ENCODE measurements around the gene FCHSD2. TPM values are rescaled to one million over a fixed set of nuclear protein-coding genes. Genes with fewer than 3 reads are reported as not detected.
A peak's percentile ranks its signal among the peaks of the same experiment; 100 is the strongest.
"Not testable (repeated sequence)": the region's sequence is repeated elsewhere in the genome, so short reads cannot be mapped to it uniquely, and the experiment has no call there.

The FCHSD2 gene
- total and polyA plus RNA-seq, 2 donors (not counting 1 experiment from before 2014, with no cell fraction given): 113 to 189 TPM

- Histone ChIP-seq H4K20me1 (ENCODE audit: control insufficient read depth, insufficient read depth, low read length, poor library complexity, severe bottlenecking) (peaks cover 26% of the 10 kb centered on the region), H3K9me3 (ENCODE audit: control extremely low read depth in 1 of 3, control insufficient read depth in 2 of 3, insufficient read depth in 1 of 3, low read length in 2 of 3) (no peaks in the 10 kb centered on the region), H3K4me3 (ENCODE audit: control extremely low read depth in 1 of 5, extremely low read depth in 1 of 5, insufficient read depth in 1 of 5, low read depth in 2 of 5, low read length in 4 of 5) (peak overlapping the region in 3 of 5 experiments; percentile 20 to 41 (median 27)), H3K9ac (ENCODE audit: low read length) (peak overlapping the region; percentile 30), H3K4me2 (replicated peaks; ENCODE audit: low read depth, low read length, poor library complexity, severe bottlenecking) (peak overlapping the region; percentile 88), H2AFZ (ENCODE audit: insufficient read depth, low read depth, low read length, poor library complexity, severe bottlenecking) (no peak overlapping the region), H3K36me3 (replicated peaks in 1 of 2; ENCODE audit: control extremely low read depth in 1 of 2, control insufficient read depth in 1 of 2, extremely low read depth in 1 of 2, insufficient read depth in 2 of 2, low read length in 1 of 2) (peaks cover 0 to 68% of the 10 kb centered on the region in 2 experiments), H3K79me2 (ENCODE audit: control insufficient read depth, insufficient read depth, low read length) (peaks cover 92% of the 10 kb centered on the region), H3K27me3 (replicated peaks in 1 of 4; ENCODE audit: control extremely low read depth in 1 of 4, control insufficient read depth in 3 of 4, insufficient read depth in 4 of 4, low read length in 3 of 4) (no peaks in the 10 kb centered on the region), H3K4me1 (ENCODE audit: control insufficient read depth in 2 of 2, insufficient read depth in 2 of 2, low read length in 2 of 2) (peaks cover 37 to 43% of the 10 kb centered on the region in 2 donors), H3K27ac (ENCODE audit: low read length in 2 of 2) (peak overlapping the region in 1 of 2 donors; percentile 93)
- H3K27me3 Mint-ChIP-seq: no peaks in the 10 kb centered on the region
- H3K27ac Mint-ChIP-seq: peak overlapping the region; percentile 62
- intact Hi-C loops (cut with micrococcal nuclease): no loop called here
- CTCF ChIA-PET: interaction anchor here (0.7 to 11.4 kb wide), 13 partner anchors 9 to 213 kb away, joined by 3 to 248 read pairs (median 4); no protein-coding TSS in a partner anchor
- no peaks in the 10 kb centered on the region for H3K9me3 Mint-ChIP-seq (ENCODE audit: insufficient read depth)
- WGBS (ENCODE audit: insufficient coverage): 0% methylated on average over 2 of the region's 5 CpGs
- H3K4me1 Mint-ChIP-seq: peaks cover 68% of the 10 kb centered on the region
- TF ChIP-seq EZH2 (IDR thresholded peaks at IDR 0.05; ENCODE audit: borderline replicate concordance, insufficient read depth, low read depth, low read length, poor library complexity, severe bottlenecking) (no peak), CTCF (IDR thresholded peaks at IDR 0.05) (peak; percentile 31)
- POLR2A ChIA-PET: interaction anchor here (0.7 to 1.4 kb wide), 7 partner anchors 7 to 42 kb away, joined by 3 to 4 read pairs (median 3); no protein-coding TSS in a partner anchor
- ATAC-seq (ENCODE audit: low read depth) (no peak), DNase-seq (peak; percentile 44)
- H3K4me3 Mint-ChIP-seq: peak overlapping the region; percentile 67
Observed at GRCh38 chr11:73137262-73137943, 4.7 kb downstream of the FCHSD2 start.

GRCh38 chr11:73136722-73137121, 5.4 kb downstream of the FCHSD2 start:
- H3K4me3 Mint-ChIP-seq: peak overlapping the region; percentile 45
- ChIA-PET POLR2A (interaction anchor here (0.8 to 1.0 kb wide), 2 partner anchors 33 to 39 kb away, joined by 3 read pairs; no protein-coding TSS in a partner anchor), CTCF (interaction anchor here (0.7 to 11.4 kb wide), 11 partner anchors 16 to 293 kb away, joined by 3 to 248 read pairs (median 5); no protein-coding TSS in a partner anchor)
- H3K27me3 ChIP-seq (replicated peaks in 1 of 4; ENCODE audit: control extremely low read depth in 1 of 4, control insufficient read depth in 3 of 4, insufficient read depth in 4 of 4, low read length in 3 of 4); intact Hi-C loops (cut with micrococcal nuclease); H2AFZ ChIP-seq (ENCODE audit: insufficient read depth, low read depth, low read length, poor library complexity, severe bottlenecking); H3K9me3 ChIP-seq (ENCODE audit: control extremely low read depth in 1 of 3, control insufficient read depth in 2 of 3, insufficient read depth in 1 of 3, low read length in 2 of 3); ATAC-seq (ENCODE audit: low read depth); DNase-seq; H3K9me3 Mint-ChIP-seq (ENCODE audit: insufficient read depth); H3K27me3 Mint-ChIP-seq: not testable (repeated sequence)
- Histone ChIP-seq H3K79me2 (ENCODE audit: control insufficient read depth, insufficient read depth, low read length) (peaks cover 99% of the 10 kb centered on the region), H3K9ac (ENCODE audit: low read length) (peak overlapping the region; percentile 30), H3K27ac (ENCODE audit: low read length in 2 of 2) (peak overlapping the region in 1 of 2 donors; percentile 93), H3K4me2 (replicated peaks; ENCODE audit: low read depth, low read length, poor library complexity, severe bottlenecking) (peak overlapping the region; percentile 88), H3K4me3 (ENCODE audit: control extremely low read depth in 1 of 5, extremely low read depth in 1 of 5, insufficient read depth in 1 of 5, low read depth in 2 of 5, low read length in 4 of 5) (peak overlapping the region in 2 of 5 experiments; percentile 4 to 41), H3K36me3 (replicated peaks in 1 of 2; ENCODE audit: control extremely low read depth in 1 of 2, control insufficient read depth in 1 of 2, extremely low read depth in 1 of 2, insufficient read depth in 2 of 2, low read length in 1 of 2) (peaks cover 0 to 74% of the 10 kb centered on the region in 2 experiments), H3K4me1 (ENCODE audit: control insufficient read depth in 2 of 2, insufficient read depth in 2 of 2, low read length in 2 of 2) (peaks cover 39 to 43% of the 10 kb centered on the region in 2 donors), H4K20me1 (ENCODE audit: control insufficient read depth, insufficient read depth, low read length, poor library complexity, severe bottlenecking) (peaks cover 26% of the 10 kb centered on the region)
- no CpG with 5 or more reads among the region's 8 CpGs for WGBS (ENCODE audit: insufficient coverage)
- H3K4me1 Mint-ChIP-seq: peaks cover 73% of the 10 kb centered on the region
- peak overlapping the region; percentile 63 for H3K27ac Mint-ChIP-seq

Data from B cell (primary cell).